PC-9 (cell line): ENCODE data around the gene BSCL2. TPM values are rescaled to one million over a fixed set of nuclear protein-coding genes. Genes with fewer than 3 reads are reported as not detected.

ENCODE experiments used
- BruUV-seq: library from RNA; stranded (reverse); fragments of 400-500 nt; replicated peaks from 2 replicates; lab custom pipeline; 2021; lab: Mats Ljungman, UMichigan
- CTCF ChIA-PET: fragments of 300-600 bp; sonication (Branson Sonifier 250); formaldehyde crosslinking; loops from one replicate; lab custom pipeline; 2022; ENCODE audit warnings: antibody characterized with exemption; lab: Charles Lee
- POLR2A ChIA-PET: fragments of 300-600 bp; sonication (Branson Sonifier 250); formaldehyde crosslinking; loops from one replicate; lab custom pipeline; 2022; ENCODE audit warnings: antibody characterized with exemption; ENCODE audit not compliant: unreplicated experiment; lab: Charles Lee
- DNase-seq, 2 experiments: peaks; one replicate each; pipeline versions ENCODE4 v3.0.0 to v3.0.0-alpha.2; 2015 to 2022; ENCODE audit warnings: mixed read lengths in 1 of 2
- H2AFZ ChIP-seq: fragments of 200-600 bp; sonication (generic); 2 replicates; pipeline ENCODE4 v1.8.1; 2017; ENCODE audit warnings: antibody characterized with exemption
- H3F3A ChIP-seq: fragments of 200-600 bp; sonication (generic); 2 replicates; pipeline ENCODE4 v1.8.1; 2017; ENCODE audit warnings: antibody characterized with exemption, mild to moderate bottlenecking, low read depth; ENCODE audit not compliant: insufficient read depth
- H3K27ac ChIP-seq: fragments of 200-600 bp; sonication (generic); 2 replicates; pipeline ENCODE4 v1.6.1; 2016; ENCODE audit warnings: mixed run types
- H3K27me3 ChIP-seq: fragments of 200-600 bp; sonication (generic); 2 replicates; pipeline ENCODE4 v1.6.1; 2016; ENCODE audit warnings: low read depth, mixed run types; ENCODE audit not compliant: insufficient read depth
- H3K36me3 ChIP-seq: fragments of 200-600 bp; sonication (generic); 2 replicates; pipeline ENCODE4 v1.6.1; 2016; ENCODE audit warnings: low read depth, mixed run types
- H3K4me1 ChIP-seq: fragments of 200-600 bp; sonication (generic); replicated peaks from 2 replicates; pipeline ENCODE4 v1.6.1; 2016; ENCODE audit warnings: mixed run types; ENCODE audit not compliant: insufficient read depth
- H3K4me2 ChIP-seq: fragments of 200-600 bp; sonication (generic); 2 replicates; pipeline ENCODE4 v1.6.1; 2017; ENCODE audit warnings: mixed run types
- H3K4me3 ChIP-seq: fragments of 200-600 bp; sonication (generic); 2 replicates; pipeline ENCODE4 v1.6.1; 2016; ENCODE audit warnings: mixed run types
- H3K79me2 ChIP-seq: fragments of 200-600 bp; sonication (generic); 2 replicates; pipeline ENCODE4 v1.6.1; 2017; ENCODE audit warnings: low read depth, mixed run types
- H3K9me2 ChIP-seq: fragments of 200-600 bp; sonication (generic); 2 replicates; pipeline ENCODE4 v1.8.1; 2017; ENCODE audit warnings: mild to moderate bottlenecking; ENCODE audit not compliant: insufficient read depth
- H3K9me3 ChIP-seq: fragments of 200-600 bp; sonication (generic); 2 replicates; pipeline ENCODE4 v1.8.1; 2016; ENCODE audit warnings: low read depth; ENCODE audit not compliant: insufficient read depth
- H4K20me1 ChIP-seq: fragments of 200-600 bp; sonication (generic); 2 replicates; pipeline ENCODE4 v1.8.1; 2017; ENCODE audit not compliant: insufficient read depth
- EZH2 ChIP-seq: fragments of 200-600 bp; sonication (generic); IDR thresholded peaks from 2 replicates; pipeline ENCODE4 v1.8.0; 2017; ENCODE audit warnings: antibody characterized with exemption, low read depth
- intact Hi-C: fragments of 100-400 bp; cut with micrococcal nuclease; formaldehyde crosslinking; loops from one replicate; pipeline ENCODE4 v1.10.0; 2022; ENCODE audit not compliant: unreplicated experiment
- total RNA-seq: library from RNA; stranded (reverse); gene quantifications from 2 replicates; pipeline ENCODE4 v1.2.3, GENCODE V29; 2021
- TF ChIP-seq, protein P1 (sequence below): fragments of 200-600 bp; sonication (generic); conservative IDR thresholded peaks from 2 replicates; pipeline ENCODE4 v1.6.1; 2017; ENCODE audit warnings: mixed run types, antibody characterized with exemption, mild to moderate bottlenecking, moderate library complexity

The BSCL2 gene
- total RNA-seq, 1 experiment from 2014 or later: 201 TPM

DNA sequence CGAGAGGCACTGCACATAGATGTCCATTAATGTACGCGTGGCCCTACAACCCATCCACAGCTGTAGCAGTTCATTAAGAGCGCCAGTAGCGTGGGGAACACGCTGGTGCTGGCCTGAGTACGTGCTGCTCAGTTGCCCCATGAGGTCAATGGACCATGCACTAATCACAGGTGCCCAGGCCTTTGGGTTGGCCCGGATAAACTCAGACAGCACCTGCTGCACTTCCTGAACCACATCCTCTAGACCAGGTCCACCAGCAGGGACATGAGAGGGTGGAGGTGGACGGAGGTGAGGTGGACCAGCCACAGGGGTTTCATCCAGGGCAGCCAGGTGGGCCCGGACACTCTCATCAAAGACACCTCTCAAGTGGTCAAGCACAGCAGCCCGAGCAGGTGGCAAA, 57.7 kb downstream of the BSCL2 start:
- peaks cover 28% of the 10 kb centered on the region for H3F3A ChIP-seq
- no peak overlapping the region for H3K27ac ChIP-seq
- 0 out of 2 replicates have a peak, but pooled peaks cover 4% of the 10 kb centered on the region for H3K36me3 ChIP-seq
- POLR2A ChIA-PET: interaction anchor here (0.6 to 0.7 kb wide), 2 partner anchors 25 to 191 kb away, joined by 3 to 4 read pairs; no protein-coding TSS in a partner anchor
- peaks cover 48% of the 10 kb centered on the region for H3K79me2 ChIP-seq
- H3K9me2 ChIP-seq: no peaks in the 10 kb centered on the region
- CTCF ChIA-PET: no interaction called here
- no peak for DNase-seq
- no TSS peak for BruUV-seq
- no peak overlapping the region for H3K4me3 ChIP-seq
- no peaks in the 10 kb centered on the region for H3K9me3 ChIP-seq
- TF ChIP-seq, protein P1, sequence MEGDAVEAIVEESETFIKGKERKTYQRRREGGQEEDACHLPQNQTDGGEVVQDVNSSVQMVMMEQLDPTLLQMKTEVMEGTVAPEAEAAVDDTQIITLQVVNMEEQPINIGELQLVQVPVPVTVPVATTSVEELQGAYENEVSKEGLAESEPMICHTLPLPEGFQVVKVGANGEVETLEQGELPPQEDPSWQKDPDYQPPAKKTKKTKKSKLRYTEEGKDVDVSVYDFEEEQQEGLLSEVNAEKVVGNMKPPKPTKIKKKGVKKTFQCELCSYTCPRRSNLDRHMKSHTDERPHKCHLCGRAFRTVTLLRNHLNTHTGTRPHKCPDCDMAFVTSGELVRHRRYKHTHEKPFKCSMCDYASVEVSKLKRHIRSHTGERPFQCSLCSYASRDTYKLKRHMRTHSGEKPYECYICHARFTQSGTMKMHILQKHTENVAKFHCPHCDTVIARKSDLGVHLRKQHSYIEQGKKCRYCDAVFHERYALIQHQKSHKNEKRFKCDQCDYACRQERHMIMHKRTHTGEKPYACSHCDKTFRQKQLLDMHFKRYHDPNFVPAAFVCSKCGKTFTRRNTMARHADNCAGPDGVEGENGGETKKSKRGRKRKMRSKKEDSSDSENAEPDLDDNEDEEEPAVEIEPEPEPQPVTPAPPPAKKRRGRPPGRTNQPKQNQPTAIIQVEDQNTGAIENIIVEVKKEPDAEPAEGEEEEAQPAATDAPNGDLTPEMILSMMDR: no peak
- no peak for TF ChIP-seq EZH2
- H3K4me1 ChIP-seq: peaks cover 30% of the 10 kb centered on the region
- intact Hi-C loops: loop anchor here (5.0 kb wide), 1 partner anchor 37 kb away; the partner anchor contains the start of genes EML3 and ROM1
- no peaks in the 10 kb centered on the region; the same call in 1 of the 2 replicates for H4K20me1 ChIP-seq
- H3K4me2 ChIP-seq: no peak overlapping the region
- no peak overlapping the region for H2AFZ ChIP-seq
- no peaks in the 10 kb centered on the region for H3K27me3 ChIP-seq

DNA sequence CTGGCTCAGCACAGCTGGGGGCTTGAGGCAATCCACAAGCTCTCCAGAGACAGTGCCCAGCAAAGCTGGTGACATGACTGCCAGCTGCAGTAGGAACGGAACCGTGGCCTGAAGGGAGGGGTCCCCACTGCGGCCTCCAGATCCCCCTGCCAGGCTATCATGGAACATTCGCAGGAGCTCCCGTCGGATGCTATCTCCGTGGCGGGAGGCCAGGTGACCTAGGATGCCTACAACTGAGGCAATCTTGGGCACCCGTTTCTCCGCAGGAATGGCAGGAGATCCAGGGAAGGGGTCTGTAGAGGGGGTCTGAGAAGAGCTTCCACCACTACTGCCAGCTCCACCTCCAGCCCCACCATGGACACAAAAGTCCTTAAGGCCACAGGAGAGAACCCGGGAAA, 58.3 kb downstream of the BSCL2 start:
- Histone ChIP-seq H3K4me1 (peaks cover 30% of the 10 kb centered on the region), H2AFZ (no peak overlapping the region), H3K9me3 (no peaks in the 10 kb centered on the region), H4K20me1 (peaks cover under 1% of the 10 kb centered on the region; the same call in 1 of the 2 replicates), H3K4me3 (no peak overlapping the region), H3K79me2 (peaks cover 53% of the 10 kb centered on the region), H3K27me3 (no peaks in the 10 kb centered on the region), H3K4me2 (no peak overlapping the region), H3K9me2 (no peaks in the 10 kb centered on the region), H3K36me3 (peaks cover 6% of the 10 kb centered on the region; the same call in 1 of the 2 replicates), H3K27ac (no peak overlapping the region), H3F3A (peaks cover 23% of the 10 kb centered on the region)
- no peak for DNase-seq
- no TSS peak for BruUV-seq
- TF ChIP-seq, protein P1: no peak
- no peak for TF ChIP-seq EZH2
- POLR2A ChIA-PET: interaction anchor here (0.6 kb wide), 1 partner anchor 26 kb away, joined by 3 read pairs; no protein-coding TSS in a partner anchor
- CTCF ChIA-PET: no interaction called here
- intact Hi-C loops: loop anchor here (5.0 kb wide), 1 partner anchor 37 kb away; the partner anchor contains the start of genes EML3 and ROM1

DNA sequence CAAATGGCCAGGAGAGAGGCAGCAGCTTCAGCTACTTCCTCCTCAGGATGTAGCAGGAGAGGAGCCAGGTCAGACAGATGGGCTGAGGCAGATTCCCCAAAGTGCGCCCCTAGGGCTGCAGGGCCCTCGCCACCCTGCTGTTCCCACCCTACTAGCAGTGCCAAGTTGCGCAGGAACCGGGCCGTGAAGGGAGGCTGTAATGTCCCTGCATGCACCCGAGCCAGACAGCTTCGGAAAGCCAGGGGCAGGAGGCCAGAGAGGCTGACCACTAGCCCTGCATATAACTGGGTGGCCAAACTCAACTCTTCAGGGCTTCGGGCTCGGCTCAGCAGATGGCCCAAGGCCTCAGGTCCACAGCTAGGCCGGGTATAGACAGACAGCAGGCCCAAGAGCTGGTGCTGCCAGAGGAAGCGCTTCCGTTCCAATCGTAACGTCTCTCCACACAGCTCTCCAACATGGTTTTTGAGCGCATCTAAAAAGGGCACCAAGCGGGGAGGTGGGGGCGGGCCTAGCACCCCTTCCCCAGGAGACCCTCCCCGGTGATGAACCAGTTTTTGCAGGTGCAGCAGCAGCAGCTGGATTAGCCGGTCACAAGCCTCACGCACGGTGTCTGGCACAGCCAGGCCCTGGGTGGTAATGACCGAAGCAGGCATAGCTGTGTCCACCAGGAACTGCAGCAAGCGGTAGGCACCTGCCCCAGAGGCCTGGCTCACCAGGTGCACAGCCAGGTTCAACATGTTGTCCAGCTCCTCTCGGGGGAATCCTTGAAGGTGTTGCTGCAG, 58.8 kb downstream of the BSCL2 start:
- peaks cover 27% of the 10 kb centered on the region for H3K4me1 ChIP-seq
- intact Hi-C loops: loop anchor here (5.0 kb wide), 1 partner anchor 36 kb away; the partner anchor contains the start of genes EML3 and ROM1
- BruUV-seq: no TSS peak
- peaks cover 59% of the 10 kb centered on the region for H3K79me2 ChIP-seq
- no peak for DNase-seq
- H3K36me3 ChIP-seq: peaks cover 12% of the 10 kb centered on the region
- H3K9me3 ChIP-seq: no peaks in the 10 kb centered on the region
- ChIA-PET POLR2A (no interaction called here), CTCF (no interaction called here)
- H3K4me3 ChIP-seq: no peak overlapping the region
- no peak for TF ChIP-seq EZH2
- TF ChIP-seq, protein P1: no peak
- H4K20me1 ChIP-seq: peaks cover 5% of the 10 kb centered on the region; the same call in 1 of the 2 replicates
- H2AFZ ChIP-seq: no peak overlapping the region
- no peak overlapping the region for H3K27ac ChIP-seq
- peaks cover 22% of the 10 kb centered on the region for H3F3A ChIP-seq
- H3K4me2 ChIP-seq: no peak overlapping the region
- no peaks in the 10 kb centered on the region for H3K9me2 ChIP-seq
- H3K27me3 ChIP-seq: no peaks in the 10 kb centered on the region
